Ramos (cell line): ENCODE data around the gene XPR1.
"Not testable (repeated sequence)": the region's sequence is repeated elsewhere in the genome, so short reads cannot be mapped to it uniquely, and the experiment has no call there.

ENCODE experiments used
- in situ Hi-C: fragments of 300-500 bp; cut with MboI; formaldehyde crosslinking; loops from one replicate; pipeline ENCODE4 v1.14.3; 2022; ENCODE audit warnings: low sequenced_read_pairs; ENCODE audit not compliant: unreplicated experiment

XPR1 gene

GRCh38 chr1:180773210-180773865, 141.5 kb downstream of the XPR1 start:
- in situ Hi-C loops: no loop called here

GRCh38 chr1:180775801-180776200, 144.0 kb downstream of the XPR1 start:
- in situ Hi-C loops: no loop called here

- in situ Hi-C loops: no loop called here
These were observed 145.4 kb downstream of the XPR1 start for GRCh38 chr1:180777072-180777689.

- in situ Hi-C loops: no loop called here
These were observed 147.1 kb downstream of the XPR1 start for GRCh38 chr1:180778782-180779398.

GRCh38 chr1:180779584-180779983, 147.8 kb downstream of the XPR1 start:
- in situ Hi-C loops: no loop called here

- in situ Hi-C loops: no loop called here
These were observed 149.9 kb downstream of the XPR1 start for GRCh38 chr1:180781718-180782117.

- in situ Hi-C loops: no loop called here
These were observed 153.5 kb downstream of the XPR1 start for GRCh38 chr1:180785291-180785690.

- in situ Hi-C loops: no loop called here
These were observed 154.1 kb downstream of the XPR1 start for GRCh38 chr1:180785887-180786286.

GRCh38 chr1:180786624-180787023, 154.8 kb downstream of the XPR1 start:
- in situ Hi-C loops: no loop called here

GRCh38 chr1:180787628-180788307, 155.9 kb downstream of the XPR1 start:
- in situ Hi-C loops: no loop called here

GRCh38 chr1:180789460-180789859, 157.6 kb downstream of the XPR1 start:
- in situ Hi-C loops: no loop called here

- in situ Hi-C loops: not testable (repeated sequence)
These were observed 159.3 kb downstream of the XPR1 start for GRCh38 chr1:180791152-180791551.

- in situ Hi-C loops: no loop called here
These were observed 160.0 kb downstream of the XPR1 start for GRCh38 chr1:180791806-180792205.

GRCh38 chr1:180793451-180793850, 161.6 kb downstream of the XPR1 start:
- in situ Hi-C loops: no loop called here

- in situ Hi-C loops: no loop called here
These were observed 165.2 kb downstream of the XPR1 start for GRCh38 chr1:180796897-180797640.

- in situ Hi-C loops: no loop called here
These were observed 169.1 kb downstream of the XPR1 start for GRCh38 chr1:180800945-180801344.

GRCh38 chr1:180802813-180803212, 171.0 kb downstream of the XPR1 start:
- in situ Hi-C loops: no loop called here

- in situ Hi-C loops: no loop called here
These were observed 173.5 kb downstream of the XPR1 start for GRCh38 chr1:180805316-180805715.

- in situ Hi-C loops: no loop called here
These were observed 179.5 kb downstream of the XPR1 start for GRCh38 chr1:180811298-180811697.

GRCh38 chr1:180811886-180812285, 180.1 kb downstream of the XPR1 start:
- in situ Hi-C loops: no loop called here
